B cell (primary cell): ENCODE measurements around the gene BHLHE23. TPM values are rescaled to one million over a fixed set of nuclear protein-coding genes. Genes with fewer than 3 reads are reported as not detected.

Experiments used
- ATAC-seq: fragments of 200-7000 bp; cut with Tn5 transposase; one replicate; pipeline ENCODE4 v1.10.0; 2021; ENCODE audit warnings: low read depth, mild to moderate bottlenecking, moderate number of reproducible peaks, moderate library complexity
- CTCF ChIA-PET: fragments of 350-600 bp; sonication (Branson Sonifier 250); formaldehyde crosslinking; loops from one replicate; lab custom pipeline; 2021; ENCODE audit warnings: antibody characterized with exemption, inconsistent platforms; lab: Charles Lee
- POLR2A ChIA-PET: fragments of 350-600 bp; sonication (Branson Sonifier 250); formaldehyde crosslinking; loops from one replicate; lab custom pipeline; 2021; ENCODE audit warnings: antibody characterized with exemption; lab: Charles Lee
- DNase-seq: peaks from one replicate; pipeline ENCODE4 v3.0.0; 2013
- H2AFZ ChIP-seq: 2 replicates; pipeline ENCODE4 v1.6.1; 2012; ENCODE audit warnings: mild to moderate bottlenecking, low read depth, low read length; ENCODE audit not compliant: insufficient read depth, poor library complexity, severe bottlenecking
- H3K27ac ChIP-seq, 2 donors: 1 replicate in 1 of 2; 2 replicates in 1 of 2; pipeline ENCODE4 v1.5.1; 2012 to 2013; ENCODE audit warnings: low read length in 2 of 2, mild to moderate bottlenecking in 2 of 2, moderate library complexity in 1 of 2
- H3K27me3 ChIP-seq, 4 experiments: fragments of 200-600 bp in 1 of 4; sonication (generic) in 1 of 4; replicated peaks in 1 of 4; 1 replicate in 2 of 4; 2 replicates in 2 of 4; pipeline versions ENCODE4 v1.6.1 to v1.7.0; 2013 to 2016; ENCODE audit warnings: low read length in 3 of 4, mild to moderate bottlenecking in 2 of 4, mixed read lengths in 1 of 4, moderate library complexity in 1 of 4; ENCODE audit not compliant: insufficient read depth in 4 of 4, control insufficient read depth in 3 of 4; ENCODE audit errors: control extremely low read depth in 1 of 4
- H3K36me3 ChIP-seq, 2 experiments: replicated peaks in 1 of 2; 1 replicate in 1 of 2; 2 replicates in 1 of 2; pipeline versions ENCODE4 v1.6.1 to v1.7.1; 2013; ENCODE audit warnings: low read length in 1 of 2; ENCODE audit not compliant: insufficient read depth in 2 of 2, control insufficient read depth in 1 of 2; ENCODE audit errors: control extremely low read depth in 1 of 2, extremely low read depth in 1 of 2
- H3K4me1 ChIP-seq, 2 donors: fragments of 200-600 bp in 1 of 2; sonication (generic) in 1 of 2; 1 replicate in 1 of 2; 2 replicates in 1 of 2; pipeline versions ENCODE4 v1.5.1 to v1.6.1; 2013 to 2017; ENCODE audit warnings: low read length in 2 of 2; ENCODE audit not compliant: control insufficient read depth in 2 of 2, insufficient read depth in 2 of 2
- H3K4me2 ChIP-seq: replicated peaks from 2 replicates; pipeline ENCODE3; 2012; ENCODE audit warnings: mild to moderate bottlenecking, low read depth, low read length; ENCODE audit not compliant: poor library complexity, severe bottlenecking
- H3K4me3 ChIP-seq, 5 experiments: fragments of 200-600 bp in 1 of 5; sonication (generic) in 1 of 5; 1 replicate in 3 of 5; 2 replicates in 2 of 5; pipeline versions ENCODE4 v1.5.1 to v1.7.0; 2011 to 2016; ENCODE audit warnings: low read length in 4 of 5, mild to moderate bottlenecking in 4 of 5, low read depth in 2 of 5, control low read depth in 1 of 5, moderate library complexity in 1 of 5; ENCODE audit not compliant: insufficient read depth in 1 of 5; ENCODE audit errors: control extremely low read depth in 1 of 5, extremely low read depth in 1 of 5
- H3K79me2 ChIP-seq: fragments of 200-600 bp; sonication (generic); one replicate; pipeline ENCODE4 v1.6.0; 2016; ENCODE audit warnings: low read length; ENCODE audit not compliant: control insufficient read depth, insufficient read depth
- H3K9ac ChIP-seq: fragments of 200-600 bp; sonication (generic); 2 replicates; pipeline ENCODE4 v1.6.1; 2017; ENCODE audit warnings: mild to moderate bottlenecking, low read length, moderate library complexity
- H3K9me3 ChIP-seq, 3 donors: one replicate each; pipeline versions ENCODE4 v1.6.1 to v1.7.1; 2013; ENCODE audit warnings: low read length in 2 of 3; ENCODE audit not compliant: control insufficient read depth in 2 of 3, insufficient read depth in 1 of 3; ENCODE audit errors: control extremely low read depth in 1 of 3
- H4K20me1 ChIP-seq: 2 replicates; pipeline ENCODE4 v1.6.0; 2012; ENCODE audit warnings: mild to moderate bottlenecking, low read length; ENCODE audit not compliant: insufficient read depth, control insufficient read depth, poor library complexity, severe bottlenecking
- H3K27ac Mint-ChIP-seq: one replicate; pipeline ENCODE4 v1.8.0; 2021; ENCODE audit warnings: mixed read lengths
- H3K27me3 Mint-ChIP-seq: one replicate; pipeline ENCODE4 v1.8.0; 2021; ENCODE audit warnings: mixed read lengths
- H3K4me1 Mint-ChIP-seq: one replicate; pipeline ENCODE4 v1.8.0; 2021; ENCODE audit warnings: mixed read lengths
- H3K4me3 Mint-ChIP-seq: one replicate; pipeline ENCODE4 v1.8.0; 2021; ENCODE audit warnings: mixed read lengths
- H3K9me3 Mint-ChIP-seq: one replicate; pipeline ENCODE4 v1.8.0; 2022; ENCODE audit warnings: mixed read lengths; ENCODE audit not compliant: insufficient read depth
- EZH2 ChIP-seq: IDR thresholded peaks from 2 replicates; pipeline ENCODE4 v1.6.1; 2012; ENCODE audit warnings: borderline replicate concordance, low read depth, mild to moderate bottlenecking, moderate library complexity, low read length; ENCODE audit not compliant: insufficient read depth, poor library complexity, severe bottlenecking
- WGBS: methylation state at CpG from one replicate; pipeline ENCODE4 v1.1.5; 2013; ENCODE audit warnings: missing lambda C conversion rate; ENCODE audit not compliant: insufficient coverage; 5-methylcytosine and 5-hydroxymethylcytosine counted together
- intact Hi-C: fragments of 100-400 bp; cut with micrococcal nuclease; formaldehyde crosslinking; loops from one replicate; pipeline ENCODE4 v1.10.0; 2022
- polyA plus RNA-seq: library from polyadenylated mRNA; depleted of rRNA; stranded (reverse); fragments of >200 nt; gene quantifications from 2 replicates; pipeline ENCODE4 v1.2.3, GENCODE V29; 2012
- total RNA-seq, 2 donors: library from RNA; stranded (reverse); fragments of 120-200 nt in 1 of 2; gene quantifications; 1 replicate in 1 of 2; 2 replicates in 1 of 2; pipeline versions ENCODE4 v1.2.3 to v1.2.4, GENCODE V29; 2013 to 2022
- TF ChIP-seq, protein P1 (sequence below): fragments of 200-600 bp; IDR thresholded peaks from one replicate; pipeline ENCODE4 v1.8.0; 2022; ENCODE audit warnings: antibody characterized with exemption, mild to moderate bottlenecking

Gene BHLHE23
- total and polyA plus RNA-seq, 2 donors (not counting 1 experiment from before 2014, with no cell fraction given), result not detected

DNA sequence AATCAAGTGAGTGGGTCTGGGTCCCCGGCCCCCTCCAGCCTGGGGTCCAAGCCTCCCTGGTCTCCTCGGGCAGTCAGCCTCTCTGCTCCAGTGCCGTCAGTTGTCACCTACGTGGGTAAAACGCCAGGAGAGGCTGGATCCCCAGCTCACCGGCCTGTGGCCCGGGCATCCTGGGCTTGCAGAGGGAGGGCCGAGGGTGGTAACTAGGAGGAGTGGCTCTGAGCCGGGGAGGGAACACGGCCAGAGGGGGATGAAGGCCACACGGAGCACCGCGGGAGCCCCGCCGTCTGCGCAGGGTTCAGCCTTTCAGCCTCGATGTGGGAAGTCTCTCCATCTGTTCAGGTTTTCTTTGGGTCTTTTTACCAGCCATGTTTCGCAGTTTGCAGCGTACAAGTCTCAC, 29.5 kb upstream of the BHLHE23 start:
- Histone ChIP-seq H3K9me3 (peaks cover 0 to 19% (median 0%) of the 10 kb centered on the region in 3 donors), H3K4me2 (no peak overlapping the region), H3K9ac (no peak overlapping the region), H3K4me3 (no peak overlapping the region), H3K36me3 (no peaks in the 10 kb centered on the region), H4K20me1 (no peaks in the 10 kb centered on the region), H3K79me2 (no peaks in the 10 kb centered on the region), H3K4me1 (peaks cover 13 to 18% of the 10 kb centered on the region in 2 donors), H3K27me3 (peaks cover 0 to 25% (median 5%) of the 10 kb centered on the region in 4 experiments), H3K27ac (no peak overlapping the region), H2AFZ (no peak overlapping the region)
- ChIA-PET POLR2A (no interaction called here), CTCF (no interaction called here)
- H3K27me3 Mint-ChIP-seq, result peaks cover 45% of the 10 kb centered on the region
- no peak overlapping the region for H3K4me3 Mint-ChIP-seq
- H3K4me1 Mint-ChIP-seq, result peaks cover 17% of the 10 kb centered on the region
- intact Hi-C loops, result no loop called here
- no peak for ATAC-seq
- no peak for DNase-seq
- 51% methylated on average over 19 of the region's 19 CpGs for WGBS
- TF ChIP-seq EZH2, result no peak
- TF ChIP-seq, protein P1, sequence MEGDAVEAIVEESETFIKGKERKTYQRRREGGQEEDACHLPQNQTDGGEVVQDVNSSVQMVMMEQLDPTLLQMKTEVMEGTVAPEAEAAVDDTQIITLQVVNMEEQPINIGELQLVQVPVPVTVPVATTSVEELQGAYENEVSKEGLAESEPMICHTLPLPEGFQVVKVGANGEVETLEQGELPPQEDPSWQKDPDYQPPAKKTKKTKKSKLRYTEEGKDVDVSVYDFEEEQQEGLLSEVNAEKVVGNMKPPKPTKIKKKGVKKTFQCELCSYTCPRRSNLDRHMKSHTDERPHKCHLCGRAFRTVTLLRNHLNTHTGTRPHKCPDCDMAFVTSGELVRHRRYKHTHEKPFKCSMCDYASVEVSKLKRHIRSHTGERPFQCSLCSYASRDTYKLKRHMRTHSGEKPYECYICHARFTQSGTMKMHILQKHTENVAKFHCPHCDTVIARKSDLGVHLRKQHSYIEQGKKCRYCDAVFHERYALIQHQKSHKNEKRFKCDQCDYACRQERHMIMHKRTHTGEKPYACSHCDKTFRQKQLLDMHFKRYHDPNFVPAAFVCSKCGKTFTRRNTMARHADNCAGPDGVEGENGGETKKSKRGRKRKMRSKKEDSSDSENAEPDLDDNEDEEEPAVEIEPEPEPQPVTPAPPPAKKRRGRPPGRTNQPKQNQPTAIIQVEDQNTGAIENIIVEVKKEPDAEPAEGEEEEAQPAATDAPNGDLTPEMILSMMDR, result no peak
- no peak overlapping the region for H3K27ac Mint-ChIP-seq
- no peaks in the 10 kb centered on the region for H3K9me3 Mint-ChIP-seq

DNA sequence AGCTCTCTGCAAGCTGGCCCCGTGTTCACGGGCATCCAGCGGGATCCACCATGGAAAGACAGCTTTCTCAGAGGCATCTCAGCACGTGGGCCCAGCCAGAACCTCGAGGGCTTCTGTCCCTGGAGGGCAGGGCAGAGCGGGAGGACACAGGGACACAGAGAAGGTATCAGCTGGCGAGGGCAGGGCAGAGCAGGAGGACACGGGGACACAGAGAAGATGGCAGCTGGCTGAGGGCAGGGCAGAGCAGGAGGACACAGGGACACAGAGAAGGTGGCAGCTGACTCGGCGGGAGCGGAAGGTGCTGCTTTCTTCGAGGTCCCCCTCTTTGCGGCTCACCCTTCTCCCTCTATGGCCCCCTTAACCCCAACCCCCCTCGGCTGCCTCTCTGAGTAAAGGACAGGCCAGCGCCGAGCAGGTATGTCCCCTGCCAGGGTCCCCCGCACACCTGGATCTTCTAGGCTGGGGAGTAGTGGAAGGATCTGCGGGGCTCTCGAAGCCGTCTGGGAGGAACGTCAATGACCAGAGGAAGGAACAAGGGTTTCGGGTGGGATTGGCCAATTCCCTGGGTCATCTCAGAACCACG, 28.9 kb upstream of the BHLHE23 start:
- H3K27ac ChIP-seq, result no peak overlapping the region
- H3K9me3 Mint-ChIP-seq, result no peaks in the 10 kb centered on the region
- WGBS, result 89% methylated on average over 20 of the region's 23 CpGs
- H3K9me3 ChIP-seq, result peaks cover 0 to 19% (median 0%) of the 10 kb centered on the region in 3 donors
- intact Hi-C loops, result no loop called here
- DNase-seq (no peak), ATAC-seq (no peak)
- ChIA-PET POLR2A (no interaction called here), CTCF (no interaction called here)
- no peak overlapping the region for H3K27ac Mint-ChIP-seq
- H3K4me1 ChIP-seq, result peaks cover 13 to 18% of the 10 kb centered on the region in 2 donors
- H3K79me2 ChIP-seq, result no peaks in the 10 kb centered on the region
- no peak overlapping the region for H2AFZ ChIP-seq
- H3K4me3 Mint-ChIP-seq, result no peak overlapping the region
- H3K9ac ChIP-seq, result no peak overlapping the region
- H3K27me3 Mint-ChIP-seq, result peaks cover 40% of the 10 kb centered on the region
- H3K36me3 ChIP-seq, result no peaks in the 10 kb centered on the region
- no peak overlapping the region for H3K4me2 ChIP-seq
- H3K27me3 ChIP-seq, result peaks cover 0 to 25% (median 4%) of the 10 kb centered on the region in 4 experiments
- H3K4me1 Mint-ChIP-seq, result peaks cover 17% of the 10 kb centered on the region
- H4K20me1 ChIP-seq, result no peaks in the 10 kb centered on the region
- H3K4me3 ChIP-seq, result no peak overlapping the region
- no peak for TF ChIP-seq EZH2
- TF ChIP-seq, protein P1, result no peak
